Neuronal stem cell (in vitro differentiated cells): ENCODE data around the gene SCYL1.

ENCODE experiments used
- DNase-seq: peaks from one replicate; pipeline ENCODE4 v3.0.0-alpha.2; 2013; ENCODE audit warnings: low spot score
- H2AFZ ChIP-seq: one replicate; pipeline ENCODE4 v1.6.1; 2013; ENCODE audit warnings: mild to moderate bottlenecking, low read length, inconsistent platforms
- H2AK5ac ChIP-seq: 2 replicates; pipeline ENCODE4 v1.6.1; 2013; ENCODE audit warnings: low read depth, mild to moderate bottlenecking, inconsistent platforms, low read length, moderate library complexity, mixed read lengths
- H2BK120ac ChIP-seq: 2 replicates; pipeline ENCODE4 v1.6.1; 2013; ENCODE audit warnings: low read depth, mild to moderate bottlenecking, inconsistent platforms, low read length, moderate library complexity, mixed read lengths
- H2BK12ac ChIP-seq: one replicate; pipeline ENCODE4 v1.6.1; 2013; ENCODE audit warnings: low read length, inconsistent platforms
- H2BK15ac ChIP-seq: 2 replicates; pipeline ENCODE4 v1.6.1; 2013; ENCODE audit warnings: mild to moderate bottlenecking, low read length, inconsistent platforms, mixed read lengths
- H2BK5ac ChIP-seq: one replicate; pipeline ENCODE4 v1.6.1; 2013; ENCODE audit warnings: inconsistent platforms, mild to moderate bottlenecking, low read length, moderate library complexity
- H3K14ac ChIP-seq: one replicate; pipeline ENCODE4 v1.6.1; 2013; ENCODE audit warnings: low read length, inconsistent platforms
- H3K18ac ChIP-seq: 2 replicates; pipeline ENCODE4 v1.6.1; 2013; ENCODE audit warnings: low read length, inconsistent platforms
- H3K23ac ChIP-seq: 2 replicates; pipeline ENCODE4 v1.6.1; 2013; ENCODE audit warnings: low read depth, mild to moderate bottlenecking, mixed read lengths, low read length, inconsistent platforms; ENCODE audit not compliant: poor library complexity
- H3K27ac ChIP-seq: replicated peaks from 3 replicates; pipeline ENCODE4 v1.5.1; 2013; ENCODE audit warnings: low read length, inconsistent platforms
- H3K27me3 ChIP-seq, 3 experiments: 2 replicates each; pipeline ENCODE4 v1.6.1; 2013; ENCODE audit warnings: low read length in 3 of 3, mild to moderate bottlenecking in 2 of 3, inconsistent platforms in 1 of 3, low read depth in 1 of 3, mixed read lengths in 1 of 3, moderate library complexity in 1 of 3; ENCODE audit not compliant: control insufficient read depth in 3 of 3, insufficient read depth in 3 of 3
- H3K36me3 ChIP-seq, 2 donors: replicated peaks in 1 of 2; 2 replicates each; pipeline ENCODE4 v1.6.1; 2013; ENCODE audit warnings: low read length in 2 of 2; ENCODE audit not compliant: control insufficient read depth in 2 of 2, insufficient read depth in 2 of 2
- H3K4ac ChIP-seq: 2 replicates; pipeline ENCODE4 v1.6.1; 2013; ENCODE audit warnings: inconsistent platforms, mild to moderate bottlenecking, low read length, moderate library complexity
- H3K4me1 ChIP-seq, 2 donors: 1 replicate in 1 of 2; 2 replicates in 1 of 2; pipeline ENCODE4 v1.6.1; 2013; ENCODE audit warnings: low read length in 2 of 2, low read depth in 1 of 2; ENCODE audit not compliant: control insufficient read depth in 2 of 2, insufficient read depth in 1 of 2
- H3K4me2 ChIP-seq: one replicate; pipeline ENCODE4 v1.6.1; 2013; ENCODE audit warnings: mild to moderate bottlenecking, low read length, inconsistent platforms; ENCODE audit not compliant: insufficient read depth, poor library complexity, severe bottlenecking
- H3K4me3 ChIP-seq, 2 donors: 2 replicates each; pipeline ENCODE4 v1.5.1; 2013; ENCODE audit warnings: low read length in 2 of 2, mild to moderate bottlenecking in 2 of 2, inconsistent platforms in 1 of 2, moderate library complexity in 1 of 2
- H3K79me1 ChIP-seq: one replicate; pipeline ENCODE4 v1.6.1; 2013; ENCODE audit warnings: low read depth, mild to moderate bottlenecking, inconsistent platforms, low read length, moderate library complexity
- H3K9ac ChIP-seq: one replicate; pipeline ENCODE4 v1.6.1; 2013; ENCODE audit warnings: mild to moderate bottlenecking, low read depth, low read length, inconsistent platforms; ENCODE audit not compliant: poor library complexity
- H3K9me3 ChIP-seq, 2 donors: replicated peaks in 1 of 2; 2 replicates each; pipeline versions ENCODE3 to v1.6.1; 2013; ENCODE audit warnings: low read length in 2 of 2, mild to moderate bottlenecking in 2 of 2, inconsistent platforms in 1 of 2, low read depth in 1 of 2, mixed read lengths in 1 of 2, moderate library complexity in 1 of 2; ENCODE audit not compliant: control insufficient read depth in 2 of 2, insufficient read depth in 1 of 2
- H4K8ac ChIP-seq: one replicate; pipeline ENCODE4 v1.6.1; 2013; ENCODE audit warnings: low read depth, mild to moderate bottlenecking, inconsistent platforms, low read length, moderate library complexity
- H4K91ac ChIP-seq: one replicate; pipeline ENCODE4 v1.6.1; 2013; ENCODE audit warnings: low read length, low read depth, mild to moderate bottlenecking, inconsistent platforms; ENCODE audit not compliant: poor library complexity
- WGBS, 2 donors: extraction: QIAGEN DNeasy Blood & Tissue Kit; methylation state at CpG; one replicate each; pipeline ENCODE4 v1.1.7; 2013; ENCODE audit warnings: missing lambda C conversion rate in 2 of 2, mixed read lengths in 1 of 2; ENCODE audit not compliant: insufficient read length in 2 of 2, insufficient replicate concordance in 1 of 2; ENCODE audit errors: extremely low coverage in 2 of 2; 5-methylcytosine and 5-hydroxymethylcytosine counted together

SCYL1 gene

GRCh38 chr11:65571420-65571819 lies 46.5 kb downstream of the SCYL1 start:
- no peak overlapping the region for H4K91ac ChIP-seq
- no peaks in the 10 kb centered on the region for H3K9me3 ChIP-seq
- no peak overlapping the region for H4K8ac ChIP-seq
- H3K14ac ChIP-seq = no peak overlapping the region
- H2BK12ac ChIP-seq = no peak overlapping the region
- DNase-seq = no peak
- WGBS, 2 donors = no CpG with 5 or more reads among the region's 9 CpGs
- H3K4me3 ChIP-seq = peak overlapping the region in 1 of 2 donors; percentile 80
- H3K27me3 ChIP-seq = peaks cover 0 to 18% (median 3%) of the 10 kb centered on the region in 3 experiments
- H3K23ac ChIP-seq = no peak overlapping the region
- H3K27ac ChIP-seq = no peak overlapping the region
- H3K18ac ChIP-seq = no peak overlapping the region
- no peak overlapping the region for H2BK15ac ChIP-seq
- peak overlapping the region; percentile 24 for H2AK5ac ChIP-seq
- H2BK120ac ChIP-seq = no peak overlapping the region
- peaks cover 34 to 35% of the 10 kb centered on the region in 2 donors for H3K4me1 ChIP-seq
- no peak overlapping the region for H2AFZ ChIP-seq
- no peak overlapping the region for H2BK5ac ChIP-seq
- peaks cover 7% of the 10 kb centered on the region for H3K79me1 ChIP-seq
- no peak overlapping the region for H3K4ac ChIP-seq
- H3K36me3 ChIP-seq = peaks cover 4 to 16% of the 10 kb centered on the region in 2 donors
- peak overlapping the region; percentile 67 for H3K4me2 ChIP-seq
- H3K9ac ChIP-seq = no peak overlapping the region

- Histone ChIP-seq H2BK15ac (peak overlapping the region; percentile 49), H3K4me2 (peak overlapping the region; percentile 67), H3K27ac (peak overlapping the region; percentile 16), H2BK12ac (no peak overlapping the region), H4K8ac (no peak overlapping the region), H3K4me3 (peak overlapping the region; percentile 67 to 80), H3K23ac (peak overlapping the region; percentile 48), H3K4me1 (peaks cover 36 to 38% of the 10 kb centered on the region in 2 donors), H2BK120ac (no peak overlapping the region), H3K18ac (peak overlapping the region; percentile 83), H2BK5ac (peak overlapping the region; percentile 46), H3K9me3 (no peaks in the 10 kb centered on the region), H3K14ac (no peak overlapping the region), H3K36me3 (peaks cover 4 to 16% of the 10 kb centered on the region in 2 donors), H3K9ac (peak overlapping the region; percentile 74), H2AFZ (peak overlapping the region; percentile 57), H3K27me3 (peaks cover 0 to 24% (median 3%) of the 10 kb centered on the region in 3 experiments), H4K91ac (no peak overlapping the region), H2AK5ac (no peak overlapping the region), H3K79me1 (peaks cover 7% of the 10 kb centered on the region), H3K4ac (no peak overlapping the region)
- WGBS, 2 donors = no CpG with 5 or more reads among the region's 11 CpGs
- no peak for DNase-seq
These were observed 47.1 kb downstream of the SCYL1 start for GRCh38 chr11:65571940-65572339.

GRCh38 chr11:65572356-65573051 lies 47.6 kb downstream of the SCYL1 start, which contains the start of gene FAM89B:
Gene FAM89B (plus strand): TSS chr11:65572538. CDS start chr11:65572670, 132 bp downstream.
- peak within 1 kb of the TSS; percentile 92 for H3K9ac ChIP-seq
- peak within 1 kb of the TSS; percentile 49 for H2BK15ac ChIP-seq
- H3K27me3 ChIP-seq = peaks cover 0 to 25% (median 3%) of the 10 kb centered on the region in 3 experiments
- H3K18ac ChIP-seq = peak within 1 kb of the TSS; percentile 95
- peak within 1 kb of the TSS; percentile 67 for H3K4me2 ChIP-seq
- peaks cover 7% of the 10 kb centered on the region for H3K79me1 ChIP-seq
- H2BK5ac ChIP-seq = peak within 1 kb of the TSS; percentile 79
- peaks cover 37 to 43% of the 10 kb centered on the region in 2 donors for H3K4me1 ChIP-seq
- H3K4me3 ChIP-seq = peak within 1 kb of the TSS; percentile 80 to 92
- peak within 1 kb of the TSS; percentile 81 for H2AK5ac ChIP-seq
- H2BK12ac ChIP-seq = no peak within 1 kb of the TSS
- H4K91ac ChIP-seq = no peak within 1 kb of the TSS
- no peak for DNase-seq
- peak within 1 kb of the TSS; percentile 16 for H3K27ac ChIP-seq
- no peaks in the 10 kb centered on the region for H3K9me3 ChIP-seq
- no peak within 1 kb of the TSS for H3K14ac ChIP-seq
- H3K4ac ChIP-seq = no peak within 1 kb of the TSS
- H3K36me3 ChIP-seq = peaks cover 4 to 16% of the 10 kb centered on the region in 2 donors
- H4K8ac ChIP-seq = no peak within 1 kb of the TSS
- H2AFZ ChIP-seq = peak within 1 kb of the TSS; percentile 57
- H2BK120ac ChIP-seq = no peak within 1 kb of the TSS
- no CpG with 5 or more reads among the region's 86 CpGs for WGBS, 2 donors
- peak within 1 kb of the TSS; percentile 76 for H3K23ac ChIP-seq

- Histone ChIP-seq H2BK12ac (no peak overlapping the region), H3K36me3 (peaks cover 4 to 16% of the 10 kb centered on the region in 2 donors), H2BK120ac (peak overlapping the region; percentile 53), H3K23ac (peak overlapping the region; percentile 76), H3K27me3 (peaks cover 0 to 25% (median 3%) of the 10 kb centered on the region in 3 experiments), H4K91ac (no peak overlapping the region), H3K9ac (peak overlapping the region; percentile 80), H3K9me3 (no peaks in the 10 kb centered on the region), H2AK5ac (peak overlapping the region; percentile 81), H2BK15ac (peak overlapping the region; percentile 26), H3K18ac (peak overlapping the region; percentile 67), H4K8ac (no peak overlapping the region), H3K4me3 (peak overlapping the region; percentile 80 to 92), H2BK5ac (peak overlapping the region; percentile 79), H3K27ac (no peak overlapping the region), H3K4ac (no peak overlapping the region), H3K14ac (no peak overlapping the region), H3K79me1 (peaks cover 7% of the 10 kb centered on the region), H3K4me1 (peaks cover 38 to 51% of the 10 kb centered on the region in 2 donors), H2AFZ (no peak overlapping the region), H3K4me2 (peak overlapping the region; percentile 67)
- WGBS, 2 donors = no CpG with 5 or more reads among the region's 22 CpGs
- no peak for DNase-seq
These were observed 48.7 kb downstream of the SCYL1 start for GRCh38 chr11:65573391-65574079.
